GM23248 (cell line): ENCODE results near the gene GSTT2.
"Not testable (repeated sequence)": the region's sequence is repeated elsewhere in the genome, so short reads cannot be mapped to it uniquely, and the experiment has no call there.

Source experiments
- EZH2 ChIP-seq: fragments of 200-600 bp; sonication (generic); IDR thresholded peaks from 2 replicates; pipeline ENCODE4 v1.6.1; 2018; ENCODE audit warnings: antibody characterized with exemption, mild to moderate bottlenecking; ENCODE audit not compliant: insufficient read depth, poor library complexity, severe bottlenecking
- EZH2phosphoT487 ChIP-seq: fragments of 200-600 bp; sonication (generic); IDR thresholded peaks from 2 replicates; pipeline ENCODE4 v1.6.1; 2018; ENCODE audit warnings: antibody characterized with exemption, moderate library complexity, mild to moderate bottlenecking, low read depth; ENCODE audit not compliant: insufficient read depth

DNA sequence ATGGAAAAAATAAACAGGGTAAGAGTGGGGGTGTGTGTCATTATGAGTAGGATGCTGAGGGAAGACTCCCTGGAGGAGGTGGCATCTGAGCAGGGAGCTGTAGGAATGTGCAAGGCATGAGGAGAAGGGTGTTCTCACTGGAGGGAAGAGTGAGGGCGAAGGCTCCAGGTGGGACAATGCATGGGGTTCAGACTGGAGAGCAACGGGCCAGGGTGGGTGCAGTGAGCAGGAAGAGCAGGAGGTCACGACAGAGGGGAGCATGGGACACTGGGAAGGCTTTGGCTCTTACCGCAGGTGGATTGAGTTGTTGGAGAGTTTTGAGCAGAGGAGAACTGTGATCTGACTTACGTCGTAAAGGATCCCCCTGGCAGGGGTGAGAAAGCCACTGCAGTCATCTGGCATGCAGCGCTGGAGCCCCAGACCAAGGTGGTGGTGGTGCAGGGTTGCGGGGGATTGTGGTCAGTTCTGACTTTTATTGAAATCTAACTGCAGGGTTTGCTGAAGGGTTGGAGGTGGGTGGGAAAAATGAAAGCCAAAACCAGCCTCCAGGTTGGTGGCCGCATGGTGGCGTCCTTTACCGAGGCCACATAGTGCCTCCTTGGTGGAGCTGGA, 27.0 kb upstream of the GSTT2 start:
- TF ChIP-seq EZH2phosphoT487, EZH2: not testable (repeated sequence)
